Ishikawa (cell line): ENCODE results near the gene EFNA2.

Source experiments
- CEBPB ChIP-seq: IDR thresholded peaks from 2 replicates; pipeline ENCODE4 v1.6.1; 2012
- CREB1 ChIP-seq: IDR thresholded peaks from 2 replicates; pipeline ENCODE4 v1.6.1; 2012; ENCODE audit warnings: low read depth
- EGR1 ChIP-seq: IDR thresholded peaks from 2 replicates; pipeline ENCODE4 v1.6.1; 2012
- EP300 ChIP-seq: IDR thresholded peaks from 2 replicates; pipeline ENCODE4 v1.6.1; 2012; ENCODE audit warnings: borderline replicate concordance
- FOXM1 ChIP-seq: IDR thresholded peaks from 2 replicates; pipeline ENCODE4 v1.6.1; 2012; ENCODE audit warnings: low read depth, borderline replicate concordance
- MAX ChIP-seq: IDR thresholded peaks from 2 replicates; pipeline ENCODE4 v1.6.1; 2012
- NFIC ChIP-seq: IDR thresholded peaks from 2 replicates; pipeline ENCODE4 v1.6.1; 2012
- RAD21 ChIP-seq: IDR thresholded peaks from 2 replicates; pipeline ENCODE4 v1.6.1; 2012; ENCODE audit warnings: low read depth
- REST ChIP-seq: IDR thresholded peaks from 2 replicates; pipeline ENCODE4 v1.6.1; 2012; ENCODE audit warnings: low read depth, mild to moderate bottlenecking
- TAF1 ChIP-seq: IDR thresholded peaks from 2 replicates; pipeline ENCODE4 v1.6.1; 2012; ENCODE audit warnings: low read depth, mild to moderate bottlenecking
- TCF12 ChIP-seq: IDR thresholded peaks from 2 replicates; pipeline ENCODE4 v1.6.1; 2012; ENCODE audit warnings: low read depth
- TEAD4 ChIP-seq: IDR thresholded peaks from 2 replicates; pipeline ENCODE4 v1.6.1; 2012
- USF1 ChIP-seq: IDR thresholded peaks from 2 replicates; pipeline ENCODE4 v1.6.1; 2012
- YY1 ChIP-seq: IDR thresholded peaks from 2 replicates; pipeline ENCODE4 v1.6.1; 2012; ENCODE audit warnings: low read depth
- ZBTB7A ChIP-seq: IDR thresholded peaks from 2 replicates; pipeline ENCODE4 v1.6.1; 2012; ENCODE audit warnings: low read depth

The EFNA2 gene

GRCh38 chr19:1267477-1268225 lies 18.0 kb upstream of the EFNA2 start:
- TF ChIP-seq TAF1 (0 out of 2 replicates have a peak, but pooled peaks have one; percentile 27), USF1 (no peak), CEBPB (peak; percentile 88)

- no peak for TF ChIP-seq EP300
- TF ChIP-seq CEBPB = no peak
- no peak for TF ChIP-seq CREB1
- TF ChIP-seq FOXM1 = no peak
- no peak for TF ChIP-seq YY1
- no peak for TF ChIP-seq TAF1
- TF ChIP-seq EGR1 = no peak
Observed at GRCh38 chr19:1268226-1269064, 17.2 kb upstream of the EFNA2 start.

- TF ChIP-seq RAD21 (no peak), EP300 (peak; percentile 2; the same call in 1 of the 2 replicates), REST (no peak), TEAD4 (peak; percentile 63), ZBTB7A (no peak), MAX (peak; percentile 33; the same call in 1 of the 2 replicates), CREB1 (peak; percentile 40), TAF1 (no peak; the same call in none of the 2 replicates), TCF12 (peak; percentile 18), FOXM1 (no peak), EGR1 (0 out of 2 replicates have a peak, but pooled peaks have one; percentile 9), CEBPB (0 out of 2 replicates have a peak, but pooled peaks have one; percentile 14), USF1 (0 out of 2 replicates have a peak, but pooled peaks have one; percentile 10), NFIC (no peak), YY1 (no peak)
Observed at GRCh38 chr19:1269065-1269477, 16.6 kb upstream of the EFNA2 start, which contains the start of gene CIRBP. CIRBP (plus strand) TSS chr19:1269332; CDS start chr19:1270934, 1,602 bp downstream.

- TF ChIP-seq TEAD4 (peak; percentile 78), USF1 (peak; percentile 87), TCF12 (no peak; the same call in 1 of the 2 replicates), RAD21 (peak; percentile 15; the same call in 1 of the 2 replicates), TAF1 (peak; percentile 6; the same call in 1 of the 2 replicates), EGR1 (peak; percentile 71), FOXM1 (no peak), CEBPB (no peak), EP300 (0 out of 2 replicates have a peak, but pooled peaks have one; percentile 9), NFIC (peak; percentile 71), ZBTB7A (no peak), MAX (peak; percentile 89), YY1 (peak; percentile 97), REST (no peak; the same call in 1 of the 2 replicates), CREB1 (no peak; the same call in 1 of the 2 replicates)
Observed at GRCh38 chr19:1269478-1270212, 16.0 kb upstream of the EFNA2 start.
